Activated T-cell treated with anti-CD3 and anti-CD28 coated beads, Interleukin-2, amount 50 U/mL, for 4 hours (primary cell): ENCODE measurements around the gene R3HDM4. TPM values are rescaled to one million over a fixed set of nuclear protein-coding genes. Genes with fewer than 3 reads are reported as not detected.
"Not testable (repeated sequence)": the region's sequence is repeated elsewhere in the genome, so short reads cannot be mapped to it uniquely, and the experiment has no call there.

Source experiments
- ATAC-seq, 2 donors: fragments of 200-7000 bp; cut with Tn5 transposase; one replicate each; pipeline ENCODE4 v1.10.0; 2021
- DNase-seq: peaks from one replicate; pipeline ENCODE4 v3.0.0-alpha.2; 2020
- H3K27me3 Mint-ChIP-seq: one replicate; pipeline ENCODE4 v1.8.0; 2021; ENCODE audit warnings: low read depth, mixed read lengths
- H3K36me3 Mint-ChIP-seq: one replicate; pipeline ENCODE4 v1.8.0; 2022; ENCODE audit warnings: mixed read lengths; ENCODE audit not compliant: insufficient read depth
- H3K4me1 Mint-ChIP-seq: one replicate; pipeline ENCODE4 v1.8.0; 2021; ENCODE audit warnings: low read depth, mixed read lengths
- H3K4me3 Mint-ChIP-seq: one replicate; pipeline ENCODE4 v1.8.0; 2021; ENCODE audit warnings: mild to moderate bottlenecking, moderate library complexity, mixed read lengths
- H3K9me3 Mint-ChIP-seq: one replicate; pipeline ENCODE4 v1.8.0; 2021; ENCODE audit warnings: mixed read lengths
- total RNA-seq, 3 donors: library from RNA; stranded (reverse); gene quantifications; one replicate each; pipeline ENCODE4 v1.2.1, GENCODE V29; 2021

R3HDM4 gene
- total RNA-seq: 10 to 100 TPM; 92.3 to 97.7 (median 96.3) TPM

GRCh38 chr19:913080-913748, at the start of gene R3HDM4:
R3HDM4 (minus strand) TSS chr19:913219; CDS start chr19:913157, 62 bp downstream.
- Mint-ChIP-seq H3K36me3 (peaks cover 2% of the 10 kb centered on the region), H3K4me3 (peak within 1 kb of the TSS; percentile 83), H3K27me3 (peaks cover 2% of the 10 kb centered on the region), H3K9me3 (no peaks in the 10 kb centered on the region), H3K4me1 (peaks cover 34% of the 10 kb centered on the region)
- DNase-seq: peak; percentile 85
- peak; percentile 72 to 75 for ATAC-seq

GRCh38 chr19:961866-962620, 49.0 kb upstream of the R3HDM4 start:
- H3K27me3 Mint-ChIP-seq: no peaks in the 10 kb centered on the region
- DNase-seq (no peak), ATAC-seq (no peak)
- H3K4me1 Mint-ChIP-seq: peaks cover 6% of the 10 kb centered on the region
- H3K9me3 Mint-ChIP-seq: no peaks in the 10 kb centered on the region
- H3K36me3 Mint-ChIP-seq: peaks cover 4% of the 10 kb centered on the region
- H3K4me3 Mint-ChIP-seq: no peak overlapping the region

GRCh38 chr19:960601-960938, 47.6 kb upstream of the R3HDM4 start:
- H3K36me3 Mint-ChIP-seq: peaks cover 2% of the 10 kb centered on the region
- H3K4me1 Mint-ChIP-seq: peaks cover 6% of the 10 kb centered on the region
- no peaks in the 10 kb centered on the region for H3K9me3 Mint-ChIP-seq
- ATAC-seq: no peak
- no peaks in the 10 kb centered on the region for H3K27me3 Mint-ChIP-seq
- H3K4me3 Mint-ChIP-seq: no peak overlapping the region
- DNase-seq: no peak

GRCh38 chr19:960020-960419, 47.0 kb upstream of the R3HDM4 start:
- Mint-ChIP-seq H3K36me3 (peaks cover under 1% of the 10 kb centered on the region), H3K4me1 (peaks cover 6% of the 10 kb centered on the region), H3K9me3 (no peaks in the 10 kb centered on the region), H3K4me3 (no peak overlapping the region), H3K27me3 (no peaks in the 10 kb centered on the region)
- ATAC-seq (no peak), DNase-seq (no peak)

- ATAC-seq (peak; percentile 93 to 100), DNase-seq (peak; percentile 46)
- Mint-ChIP-seq H3K36me3 (no peaks in the 10 kb centered on the region), H3K9me3 (no peaks in the 10 kb centered on the region), H3K4me1 (peaks cover 6% of the 10 kb centered on the region), H3K27me3 (no peaks in the 10 kb centered on the region), H3K4me3 (no peak overlapping the region)
These were observed 46.2 kb upstream of the R3HDM4 start for GRCh38 chr19:958967-959855.

GRCh38 chr19:957578-957977, 44.6 kb upstream of the R3HDM4 start:
- H3K9me3 Mint-ChIP-seq, H3K4me3 Mint-ChIP-seq, ATAC-seq, H3K27me3 Mint-ChIP-seq, H3K36me3 Mint-ChIP-seq, DNase-seq: not testable (repeated sequence)
- peaks cover 10% of the 10 kb centered on the region for H3K4me1 Mint-ChIP-seq

GRCh38 chr19:956766-957440, 43.9 kb upstream of the R3HDM4 start:
- no peaks in the 10 kb centered on the region for H3K9me3 Mint-ChIP-seq
- DNase-seq: no peak
- no peak overlapping the region for H3K4me3 Mint-ChIP-seq
- peaks cover 8% of the 10 kb centered on the region for H3K4me1 Mint-ChIP-seq
- H3K27me3 Mint-ChIP-seq: no peaks in the 10 kb centered on the region
- no peak for ATAC-seq
- H3K36me3 Mint-ChIP-seq: no peaks in the 10 kb centered on the region

- no peaks in the 10 kb centered on the region for H3K9me3 Mint-ChIP-seq
- ATAC-seq: no peak
- peaks cover 12% of the 10 kb centered on the region for H3K4me1 Mint-ChIP-seq
- DNase-seq: no peak
- no peak overlapping the region for H3K4me3 Mint-ChIP-seq
- H3K27me3 Mint-ChIP-seq: no peaks in the 10 kb centered on the region
- no peaks in the 10 kb centered on the region for H3K36me3 Mint-ChIP-seq
These were observed 43.1 kb upstream of the R3HDM4 start for GRCh38 chr19:955803-956765.

- Mint-ChIP-seq H3K27me3 (no peaks in the 10 kb centered on the region), H3K4me1 (peaks cover 12% of the 10 kb centered on the region), H3K36me3 (no peaks in the 10 kb centered on the region), H3K4me3 (no peak overlapping the region), H3K9me3 (no peaks in the 10 kb centered on the region)
- DNase-seq (no peak), ATAC-seq (no peak)
These were observed 41.9 kb upstream of the R3HDM4 start for GRCh38 chr19:954672-955494.

GRCh38 chr19:954272-954671, 41.3 kb upstream of the R3HDM4 start:
- Mint-ChIP-seq H3K36me3 (no peaks in the 10 kb centered on the region), H3K9me3 (no peaks in the 10 kb centered on the region), H3K4me1 (peaks cover 12% of the 10 kb centered on the region), H3K27me3 (no peaks in the 10 kb centered on the region), H3K4me3 (no peak overlapping the region)
- no peak for ATAC-seq
- DNase-seq: no peak

GRCh38 chr19:953445-954271, 40.6 kb upstream of the R3HDM4 start:
- Mint-ChIP-seq H3K4me1 (peaks cover 11% of the 10 kb centered on the region), H3K27me3 (no peaks in the 10 kb centered on the region), H3K36me3 (no peaks in the 10 kb centered on the region), H3K9me3 (no peaks in the 10 kb centered on the region), H3K4me3 (peak overlapping the region; percentile 56)
- ATAC-seq: no peak
- DNase-seq: no peak
